GM23248 (cell line): ENCODE data around the gene C10orf90. TPM values are rescaled to one million over a fixed set of nuclear protein-coding genes. Genes with fewer than 3 reads are reported as not detected.

Experiments
- DNase-seq: peaks from one replicate; pipeline ENCODE4 v3.0.0-alpha.2; 2015
- H2AFZ ChIP-seq: fragments of 200-600 bp; sonication (generic); 2 replicates; pipeline ENCODE4 v1.6.1; 2016; ENCODE audit warnings: antibody characterized with exemption
- H3F3A ChIP-seq: fragments of 200-600 bp; sonication (generic); 2 replicates; pipeline ENCODE4 v1.6.1; 2016; ENCODE audit warnings: mild to moderate bottlenecking, antibody characterized with exemption, mixed run types; ENCODE audit not compliant: insufficient read depth
- H3K27ac ChIP-seq: fragments of 200-600 bp; sonication (generic); 2 replicates; pipeline ENCODE4 v1.5.1; 2016; ENCODE audit warnings: mild to moderate bottlenecking
- H3K27me3 ChIP-seq: fragments of 200-600 bp; sonication (generic); replicated peaks from 2 replicates; pipeline ENCODE4 v1.6.1; 2016; ENCODE audit warnings: mild to moderate bottlenecking; ENCODE audit not compliant: insufficient read depth
- H3K36me3 ChIP-seq: fragments of 200-600 bp; sonication (generic); 2 replicates; pipeline ENCODE4 v1.6.1; 2016; ENCODE audit warnings: low read depth, mild to moderate bottlenecking
- H3K4me1 ChIP-seq: fragments of 200-600 bp; sonication (generic); 2 replicates; pipeline ENCODE4 v1.6.1; 2016; ENCODE audit warnings: mild to moderate bottlenecking; ENCODE audit not compliant: insufficient read depth
- H3K4me2 ChIP-seq: fragments of 200-600 bp; sonication (generic); one replicate; pipeline ENCODE4 v1.6.1; 2016; ENCODE audit warnings: mild to moderate bottlenecking; ENCODE audit not compliant: unreplicated experiment
- H3K4me3 ChIP-seq: fragments of 200-600 bp; sonication (generic); 2 replicates; pipeline ENCODE4 v1.5.1; 2016; ENCODE audit warnings: mild to moderate bottlenecking
- H3K79me2 ChIP-seq: fragments of 200-600 bp; sonication (generic); 2 replicates; pipeline ENCODE4 v1.6.1; 2016; ENCODE audit warnings: mild to moderate bottlenecking; ENCODE audit not compliant: insufficient read depth
- H3K9ac ChIP-seq: fragments of 200-600 bp; sonication (generic); 2 replicates; pipeline ENCODE4 v1.6.1; 2016; ENCODE audit warnings: mild to moderate bottlenecking
- H3K9me2 ChIP-seq: fragments of 200-600 bp; sonication (generic); 2 replicates; pipeline ENCODE4 v1.6.1; 2016; ENCODE audit warnings: mixed run types, mild to moderate bottlenecking, moderate library complexity; ENCODE audit not compliant: insufficient read depth
- H3K9me3 ChIP-seq: fragments of 200-600 bp; sonication (generic); one replicate; pipeline ENCODE4 v1.6.1; 2017; ENCODE audit warnings: low read depth
- H4K20me1 ChIP-seq: fragments of 200-600 bp; sonication (generic); 2 replicates; pipeline ENCODE4 v1.6.0; 2016; ENCODE audit not compliant: insufficient read depth
- EZH2 ChIP-seq: fragments of 200-600 bp; sonication (generic); IDR thresholded peaks from 2 replicates; pipeline ENCODE4 v1.6.1; 2018; ENCODE audit warnings: antibody characterized with exemption, mild to moderate bottlenecking; ENCODE audit not compliant: insufficient read depth, poor library complexity, severe bottlenecking
- EZH2phosphoT487 ChIP-seq: fragments of 200-600 bp; sonication (generic); IDR thresholded peaks from 2 replicates; pipeline ENCODE4 v1.6.1; 2018; ENCODE audit warnings: antibody characterized with exemption, moderate library complexity, mild to moderate bottlenecking, low read depth; ENCODE audit not compliant: insufficient read depth
- WGBS, 2 experiments: methylation state at CpG; one replicate each; pipeline ENCODE4 v1.1.6; 2015 to 2017; ENCODE audit warnings: low lambda C conversion rate in 2 of 2, low coverage in 1 of 2; ENCODE audit errors: missing lambda C conversion rate in 2 of 2; 5-methylcytosine and 5-hydroxymethylcytosine counted together
- in situ Hi-C: fragments of 300-500 bp; cut with MboI; formaldehyde crosslinking; loops from 2 replicates; pipeline ENCODE4 v1.15.0; 2020
- polyA plus RNA-seq: library from polyadenylated mRNA; unstranded; fragments of >200 nt; fragmentation: Nextera tagmentation; extraction: Ambion mirVana; gene quantifications from 2 replicates; pipeline ENCODE4 v1.2.1, GENCODE V29; 2016
- total RNA-seq: library from RNA; depleted of rRNA; stranded (reverse); fragments of >200 nt; shearing (Covaris generic); gene quantifications from 2 replicates; pipeline ENCODE4 v1.2.3, GENCODE V29; 2014

C10orf90 gene
- total and polyA plus RNA-seq, 2 experiments from 2014 or later = 0.22 to 0.71 TPM

DNA sequence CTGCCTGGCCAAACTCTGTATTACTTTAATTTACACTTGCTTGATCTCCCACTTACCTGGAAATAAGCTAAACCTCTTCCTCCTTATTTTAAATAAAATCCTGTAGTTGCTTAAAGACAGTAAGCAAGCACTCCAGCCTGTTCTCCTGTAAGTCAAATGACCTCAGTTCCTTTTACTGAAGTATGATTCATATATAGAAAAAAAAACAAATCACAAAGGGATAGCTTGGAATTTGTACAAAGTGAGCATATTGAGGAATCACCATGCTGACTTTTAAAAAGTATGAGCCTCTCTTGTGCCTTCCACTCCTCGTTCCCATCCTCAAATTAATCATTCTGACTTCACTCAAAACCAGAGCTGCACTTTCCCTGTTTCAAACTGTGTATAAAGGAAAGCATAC, 52.0 kb downstream of the C10orf90 start:
- no peak overlapping the region for H2AFZ ChIP-seq
- no peaks in the 10 kb centered on the region for H4K20me1 ChIP-seq
- no peaks in the 10 kb centered on the region for H3K36me3 ChIP-seq
- in situ Hi-C loops = no loop called here
- no peaks in the 10 kb centered on the region for H3K79me2 ChIP-seq
- H3K27ac ChIP-seq = no peak overlapping the region
- H3K4me3 ChIP-seq = no peak overlapping the region
- H3F3A ChIP-seq = no peaks in the 10 kb centered on the region
- 24 to 26% methylated on average over 1 of the region's 1 CpG for WGBS, 2 experiments
- H3K4me1 ChIP-seq = no peaks in the 10 kb centered on the region
- H3K9me3 ChIP-seq = no peaks in the 10 kb centered on the region
- peaks cover 26% of the 10 kb centered on the region for H3K27me3 ChIP-seq
- no peak overlapping the region for H3K9ac ChIP-seq
- TF ChIP-seq EZH2phosphoT487 (no peak), EZH2 (no peak)
- H3K4me2 ChIP-seq = no peak overlapping the region
- DNase-seq = peak; percentile 50
- no peaks in the 10 kb centered on the region for H3K9me2 ChIP-seq

DNA sequence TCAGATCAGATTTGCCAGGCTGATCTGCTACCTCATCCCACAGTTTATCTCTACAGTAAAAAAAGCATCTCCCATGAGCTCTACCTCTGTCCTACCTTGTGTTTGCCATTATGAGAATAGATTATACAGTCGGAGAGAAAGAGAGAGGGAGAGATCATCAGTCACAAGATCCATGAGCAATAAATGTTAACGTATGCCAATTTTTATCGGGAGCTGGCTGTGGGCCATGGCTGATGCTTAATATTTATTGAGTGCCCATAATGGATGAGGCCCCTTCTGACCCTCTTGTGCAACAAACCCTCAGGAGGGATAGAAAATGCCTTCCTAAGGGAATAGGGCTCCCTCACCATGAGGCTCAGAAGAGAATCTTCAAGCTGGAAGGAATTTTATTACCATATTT, 52.8 kb downstream of the C10orf90 start:
- Histone ChIP-seq H3K9me2 (no peaks in the 10 kb centered on the region), H3K27ac (no peak overlapping the region), H3K4me2 (no peak overlapping the region), H3K36me3 (no peaks in the 10 kb centered on the region), H3K4me1 (no peaks in the 10 kb centered on the region), H3K27me3 (peaks cover 26% of the 10 kb centered on the region), H3F3A (no peaks in the 10 kb centered on the region), H3K9ac (no peak overlapping the region), H4K20me1 (no peaks in the 10 kb centered on the region), H2AFZ (no peak overlapping the region), H3K4me3 (no peak overlapping the region), H3K79me2 (no peaks in the 10 kb centered on the region), H3K9me3 (no peaks in the 10 kb centered on the region)
- DNase-seq = no peak
- in situ Hi-C loops = no loop called here
- 30 to 32% methylated on average over 3 of the region's 3 CpGs for WGBS, 2 experiments
- TF ChIP-seq EZH2phosphoT487 (no peak), EZH2 (no peak)

DNA sequence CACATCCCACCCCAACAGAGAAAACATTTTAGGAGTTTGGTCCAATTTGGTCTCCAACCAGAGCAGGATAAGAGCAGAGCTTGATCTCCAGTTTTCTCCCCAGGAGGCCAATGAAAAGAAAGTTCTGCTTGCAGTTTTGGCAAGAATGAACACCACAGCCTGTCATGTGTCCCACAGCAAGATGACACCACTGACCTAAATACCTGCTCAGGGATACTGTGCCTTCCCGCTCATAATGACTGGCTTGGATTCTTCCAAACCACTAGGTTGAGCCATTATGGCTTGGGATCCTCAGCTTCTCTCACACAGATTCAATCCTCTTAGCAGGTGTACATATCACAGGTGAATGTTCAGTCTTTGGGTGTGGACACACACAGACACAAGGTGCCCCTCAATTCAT, 53.3 kb downstream of the C10orf90 start:
- no peaks in the 10 kb centered on the region for H3K4me1 ChIP-seq
- H3K36me3 ChIP-seq = no peaks in the 10 kb centered on the region
- H3K27me3 ChIP-seq = peaks cover 26% of the 10 kb centered on the region
- H3K9me3 ChIP-seq = no peaks in the 10 kb centered on the region
- in situ Hi-C loops = no loop called here
- 74 to 79% methylated on average over 1 of the region's 1 CpG for WGBS, 2 experiments
- no peaks in the 10 kb centered on the region for H4K20me1 ChIP-seq
- TF ChIP-seq EZH2phosphoT487 = no peak
- TF ChIP-seq EZH2 = no peak
- no peak overlapping the region for H3K4me2 ChIP-seq
- no peak overlapping the region for H2AFZ ChIP-seq
- no peaks in the 10 kb centered on the region for H3F3A ChIP-seq
- no peaks in the 10 kb centered on the region for H3K79me2 ChIP-seq
- H3K9ac ChIP-seq = no peak overlapping the region
- no peak for DNase-seq
- H3K9me2 ChIP-seq = no peaks in the 10 kb centered on the region
- H3K4me3 ChIP-seq = no peak overlapping the region
- no peak overlapping the region for H3K27ac ChIP-seq

DNA sequence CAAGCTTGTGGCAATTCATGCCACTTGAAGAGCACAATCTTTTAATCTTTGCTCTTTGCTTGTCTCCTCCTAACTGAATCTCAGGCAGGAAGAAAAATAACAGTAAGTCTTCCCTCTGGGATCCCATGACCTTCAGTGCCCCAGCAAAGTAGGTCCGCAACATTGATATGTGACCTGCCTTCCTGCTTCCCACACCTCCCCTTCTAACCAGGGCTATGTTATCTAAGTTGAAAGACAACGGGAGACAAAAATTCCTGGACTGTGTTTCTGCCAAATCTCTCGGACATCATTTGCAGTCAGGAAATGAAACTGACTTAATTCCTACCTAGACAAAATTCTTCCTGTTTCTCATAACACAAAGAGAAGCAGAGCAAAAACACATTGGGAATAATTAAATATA, 53.8 kb downstream of the C10orf90 start:
- no peak overlapping the region for H3K27ac ChIP-seq
- no peaks in the 10 kb centered on the region for H3F3A ChIP-seq
- no peaks in the 10 kb centered on the region for H4K20me1 ChIP-seq
- H3K4me2 ChIP-seq = no peak overlapping the region
- no peaks in the 10 kb centered on the region for H3K9me2 ChIP-seq
- no peaks in the 10 kb centered on the region for H3K79me2 ChIP-seq
- no peak overlapping the region for H2AFZ ChIP-seq
- H3K4me1 ChIP-seq = no peaks in the 10 kb centered on the region
- no peak overlapping the region for H3K4me3 ChIP-seq
- no peak overlapping the region for H3K9ac ChIP-seq
- WGBS, 2 experiments = 36 to 49% methylated on average over 3 of the region's 3 CpGs
- no peaks in the 10 kb centered on the region for H3K36me3 ChIP-seq
- no peaks in the 10 kb centered on the region for H3K9me3 ChIP-seq
- H3K27me3 ChIP-seq = peaks cover 26% of the 10 kb centered on the region
- in situ Hi-C loops = no loop called here
- no peak for DNase-seq
- no peak for TF ChIP-seq EZH2

DNA sequence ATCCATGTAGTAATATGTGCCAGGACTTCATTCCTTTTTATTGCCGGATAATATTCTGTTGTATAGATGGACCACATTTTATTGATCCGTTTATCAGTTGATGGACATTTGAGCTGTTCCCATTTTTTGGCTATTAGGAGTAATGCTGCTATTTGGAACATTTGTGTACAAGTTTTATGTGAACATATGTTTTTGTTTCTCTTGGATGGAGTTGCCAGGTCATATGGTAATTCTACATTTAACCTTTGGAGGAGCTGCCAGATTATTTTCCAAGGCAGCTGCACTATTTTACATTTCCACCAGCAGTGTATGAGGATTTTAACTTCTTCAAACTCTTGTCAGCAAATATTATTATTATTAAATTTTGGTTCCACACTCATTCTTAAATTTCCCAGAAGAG, 59.2 kb downstream of the C10orf90 start:
- WGBS, 2 experiments = 26 to 36% methylated on average over 2 of the region's 2 CpGs
- Histone ChIP-seq H4K20me1 (no peaks in the 10 kb centered on the region), H3K9ac (no peak overlapping the region), H3K79me2 (no peaks in the 10 kb centered on the region), H2AFZ (no peak overlapping the region), H3K4me3 (no peak overlapping the region), H3K4me2 (no peak overlapping the region), H3K27me3 (peaks cover 26% of the 10 kb centered on the region), H3K9me2 (no peaks in the 10 kb centered on the region), H3K9me3 (no peaks in the 10 kb centered on the region), H3K4me1 (no peaks in the 10 kb centered on the region), H3F3A (no peaks in the 10 kb centered on the region), H3K36me3 (no peaks in the 10 kb centered on the region), H3K27ac (no peak overlapping the region)
- in situ Hi-C loops = no loop called here
- DNase-seq = no peak
- no peak for TF ChIP-seq EZH2phosphoT487
- TF ChIP-seq EZH2 = no peak
